ENCODE results near the gene CTAGE9. TPM values are rescaled to one million over a fixed set of nuclear protein-coding genes. Genes with fewer than 3 reads are reported as not detected.

The CTAGE9 gene
- total RNA-seq, 2 experiments from 2014 or later: not detected

DNA sequence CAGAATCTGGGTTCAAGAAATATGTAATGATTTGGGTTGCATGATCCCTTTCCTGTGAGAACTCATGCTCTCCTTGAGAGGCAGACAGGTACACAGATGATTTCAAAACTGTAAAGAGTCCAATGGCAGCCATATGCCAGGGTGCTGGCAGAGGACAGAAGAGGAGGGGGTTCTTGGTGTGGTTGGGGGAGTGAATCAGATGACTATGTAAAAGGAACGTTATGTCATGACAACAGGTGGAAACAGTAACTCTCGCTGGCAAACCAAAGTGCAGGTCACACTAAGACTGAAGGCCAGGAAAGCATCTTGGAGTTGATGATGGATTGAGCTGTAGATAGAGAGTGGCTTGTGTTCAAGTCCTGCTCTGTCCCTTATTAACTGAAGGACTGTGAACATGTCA is 29.9 kb downstream of the CTAGE9 start:
- no peak for DNase-seq
- Mint-ChIP-seq H3K27me3 (no peaks in the 10 kb centered on the region), H3K36me3 (no peaks in the 10 kb centered on the region), H3K9me3 (no peaks in the 10 kb centered on the region), H3K4me3 (no peak overlapping the region), H3K4me1 (no peaks in the 10 kb centered on the region), H3K27ac (no peak overlapping the region)
- POLR2A ChIA-PET: no interaction called here
- no peak for ATAC-seq (ENCODE audit: low read depth)

DNA sequence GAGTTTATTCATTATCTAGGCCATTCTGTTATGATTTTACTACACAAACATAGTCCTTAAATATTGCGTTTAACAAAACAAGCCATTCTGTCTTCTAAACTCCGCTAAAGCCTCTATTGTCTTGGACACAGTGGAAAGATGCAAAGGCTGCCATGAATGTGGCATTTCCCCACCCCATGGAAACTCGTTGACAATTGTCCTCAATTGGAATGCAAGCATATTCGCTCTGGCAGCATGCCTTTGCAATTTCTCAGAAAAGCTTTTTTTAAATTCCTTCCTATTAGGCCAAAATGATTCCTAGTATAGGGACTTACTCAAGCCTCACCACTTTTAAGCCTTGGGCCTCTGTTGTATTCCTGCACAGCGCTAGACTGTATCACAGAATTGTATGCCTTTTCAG is 32.4 kb downstream of the CTAGE9 start:
- no peak for DNase-seq
- Mint-ChIP-seq H3K36me3 (no peaks in the 10 kb centered on the region), H3K4me3 (no peak overlapping the region), H3K27me3 (no peaks in the 10 kb centered on the region), H3K9me3 (no peaks in the 10 kb centered on the region), H3K4me1 (no peaks in the 10 kb centered on the region), H3K27ac (no peak overlapping the region)
- POLR2A ChIA-PET: no interaction called here
- no peak for ATAC-seq (ENCODE audit: low read depth)

DNA sequence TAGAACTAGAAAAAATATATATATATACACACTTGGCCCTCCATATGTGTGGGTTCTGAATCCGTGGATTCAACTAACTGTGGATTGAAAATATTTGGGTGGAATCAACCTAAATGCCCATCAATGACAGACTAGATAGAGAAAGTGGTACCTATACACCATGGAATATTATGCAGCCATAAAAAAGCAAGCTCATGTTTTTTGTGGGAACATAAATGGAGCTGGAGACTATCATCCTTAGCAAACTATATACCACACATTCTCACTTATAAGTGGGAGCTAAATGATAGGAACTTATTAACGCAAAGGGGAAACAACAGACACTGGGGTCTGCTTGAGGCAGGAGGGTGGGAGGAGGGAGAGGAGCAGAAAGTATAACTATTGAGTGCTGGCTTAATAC is 37.6 kb downstream of the CTAGE9 start:
- Mint-ChIP-seq H3K27me3 (no peaks in the 10 kb centered on the region), H3K27ac (no peak overlapping the region), H3K9me3 (no peaks in the 10 kb centered on the region), H3K36me3 (no peaks in the 10 kb centered on the region), H3K4me3 (no peak overlapping the region), H3K4me1 (no peaks in the 10 kb centered on the region)
- DNase-seq (no peak), ATAC-seq (ENCODE audit: low read depth) (no peak)
- POLR2A ChIA-PET: no interaction called here

DNA sequence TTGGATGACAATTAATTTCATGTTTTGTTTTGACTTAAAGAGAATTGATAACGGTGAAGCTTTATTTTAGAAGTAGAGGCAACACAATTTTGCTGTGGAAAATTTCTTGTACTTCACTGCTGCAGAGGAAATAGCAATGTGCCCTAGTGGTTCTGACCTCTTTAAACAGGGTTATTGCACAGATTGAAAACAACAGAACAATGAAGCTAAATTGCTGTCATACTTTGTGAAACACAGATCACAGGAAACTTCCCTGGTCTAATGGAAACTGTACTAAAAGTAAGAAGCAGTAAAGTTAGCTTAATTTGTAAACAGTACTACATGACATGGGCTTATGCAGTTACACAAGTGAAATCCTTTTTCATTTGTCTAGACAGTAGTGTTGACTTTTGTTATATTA is 40.9 kb downstream of the CTAGE9 start:
- Mint-ChIP-seq H3K27me3 (peaks cover 4% of the 10 kb centered on the region), H3K4me1 (no peaks in the 10 kb centered on the region), H3K4me3 (no peak overlapping the region), H3K9me3 (no peaks in the 10 kb centered on the region), H3K36me3 (no peaks in the 10 kb centered on the region), H3K27ac (no peak overlapping the region)
- DNase-seq (no peak), ATAC-seq (ENCODE audit: low read depth) (no peak)
- POLR2A ChIA-PET: no interaction called here

- H3K4me3 Mint-ChIP-seq: no peak overlapping the region
- no peaks in the 10 kb centered on the region for H3K36me3 Mint-ChIP-seq
- DNase-seq (no peak), ATAC-seq (ENCODE audit: low read depth) (no peak)
- no peaks in the 10 kb centered on the region for H3K9me3 Mint-ChIP-seq
- H3K4me1 Mint-ChIP-seq: no peaks in the 10 kb centered on the region
- H3K27me3 Mint-ChIP-seq: peaks cover 4% of the 10 kb centered on the region
- POLR2A ChIA-PET: no interaction called here
- no peak overlapping the region for H3K27ac Mint-ChIP-seq
Observed at GRCh38 chr6:131663578-131664165, 47.1 kb downstream of the CTAGE9 start.

GRCh38 chr6:131660195-131660594 is 50.6 kb downstream of the CTAGE9 start:
- ATAC-seq (ENCODE audit: low read depth): no peak

More at GRCh38 chr6:131660195-131660594, 50.6 kb downstream of the CTAGE9 start:
- H3K27ac Mint-ChIP-seq: no peak overlapping the region
- H3K9me3 Mint-ChIP-seq: no peaks in the 10 kb centered on the region
- DNase-seq: no peak
- H3K4me3 Mint-ChIP-seq: no peak overlapping the region
- POLR2A ChIA-PET: no interaction called here
- H3K36me3 Mint-ChIP-seq: no peaks in the 10 kb centered on the region
- no peaks in the 10 kb centered on the region for H3K27me3 Mint-ChIP-seq
- peaks cover 2% of the 10 kb centered on the region for H3K4me1 Mint-ChIP-seq

Other genes with a start within 250 kb of the CTAGE9 start
- gene ARG1, start 137.8 kb downstream of the CTAGE9 start, total RNA-seq: not detected
- gene MED23, start 82.8 kb downstream of the CTAGE9 start, total RNA-seq: 10 to 100 TPM; 35.9 to 40.3 TPM
- gene ENPP3, start 73.7 kb downstream of the CTAGE9 start, total RNA-seq: under 1 TPM; 0.36 to 0.96 TPM
- gene OR2A4, start 9.6 kb downstream of the CTAGE9 start, total RNA-seq: not detected
- gene ENPP1, start 97.0 kb upstream of the CTAGE9 start, total RNA-seq: under 1 TPM in 1 of 2 experiments, not detected in 1; 0.23 TPM
- not detected for gene CCN2, start 240.4 kb upstream of the CTAGE9 start, total RNA-seq

Measured in activated naive CD8-positive, alpha-beta T cell treated with anti-CD3 and anti-CD28 coated beads, Interleukin-2, amount 10 ng/mL, durations not matched to agents 7 days and 5 days (primary cell).